ENCODE measurements around the gene PPA1. TPM values are rescaled to one million over a fixed set of nuclear protein-coding genes. Genes with fewer than 3 reads are reported as not detected.

Gene PPA1
- polyA plus RNA-seq, 1 donor (not counting 4 experiments of a cell fraction or from before 2014, with no cell fraction given): 324 TPM

DNA sequence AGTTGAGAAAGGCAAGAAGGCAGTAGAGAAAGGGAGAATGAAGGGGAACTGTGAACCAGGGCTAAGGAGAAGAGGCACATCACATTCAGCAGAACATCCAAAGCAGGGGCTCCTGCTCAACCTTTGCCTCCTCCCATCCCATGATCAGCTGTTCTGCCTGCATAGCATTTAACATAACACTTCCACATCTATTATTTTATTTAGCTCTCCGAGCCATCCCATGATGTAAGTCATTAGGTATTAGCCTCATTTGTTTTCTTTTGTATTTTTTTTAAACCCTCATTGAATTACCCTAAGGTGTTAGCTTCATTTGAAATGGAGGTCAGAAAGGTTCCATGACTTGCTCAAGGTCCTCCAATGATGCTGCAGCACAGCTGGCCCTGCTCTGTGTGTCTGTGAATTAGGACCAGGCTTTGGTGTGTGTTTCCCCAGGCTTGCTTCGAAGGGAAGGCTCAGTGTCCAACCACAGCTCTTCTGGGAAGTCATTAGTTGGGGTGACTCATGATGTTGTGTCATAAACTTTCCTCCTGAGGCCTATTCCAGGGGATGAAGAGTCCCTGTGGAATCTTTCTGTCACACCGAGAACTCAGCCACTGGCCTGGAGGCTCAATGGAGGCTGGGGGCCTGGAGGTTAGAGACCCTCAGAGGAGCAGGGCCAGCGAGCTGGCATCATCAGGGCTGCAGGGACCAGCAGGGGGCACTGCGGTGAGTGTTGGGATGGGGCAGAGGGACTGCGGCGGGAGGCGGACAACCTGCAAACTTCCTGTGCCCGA, 34.1 kb upstream of the PPA1 start:
- no peak overlapping the region for H3K4me3 ChIP-seq (ENCODE audit: control insufficient read depth in 2 of 3, extremely low read depth in 1 of 3, insufficient read depth in 2 of 3, low read depth in 1 of 3, low read length in 3 of 3)
- H3K27ac ChIP-seq (ENCODE audit: control insufficient read depth, insufficient read depth, low read length): peak overlapping the region; percentile 27
- TF ChIP-seq EZH2 (IDR thresholded peaks at IDR 0.05; ENCODE audit: low read length): no peak
- TF ChIP-seq, protein P1, sequence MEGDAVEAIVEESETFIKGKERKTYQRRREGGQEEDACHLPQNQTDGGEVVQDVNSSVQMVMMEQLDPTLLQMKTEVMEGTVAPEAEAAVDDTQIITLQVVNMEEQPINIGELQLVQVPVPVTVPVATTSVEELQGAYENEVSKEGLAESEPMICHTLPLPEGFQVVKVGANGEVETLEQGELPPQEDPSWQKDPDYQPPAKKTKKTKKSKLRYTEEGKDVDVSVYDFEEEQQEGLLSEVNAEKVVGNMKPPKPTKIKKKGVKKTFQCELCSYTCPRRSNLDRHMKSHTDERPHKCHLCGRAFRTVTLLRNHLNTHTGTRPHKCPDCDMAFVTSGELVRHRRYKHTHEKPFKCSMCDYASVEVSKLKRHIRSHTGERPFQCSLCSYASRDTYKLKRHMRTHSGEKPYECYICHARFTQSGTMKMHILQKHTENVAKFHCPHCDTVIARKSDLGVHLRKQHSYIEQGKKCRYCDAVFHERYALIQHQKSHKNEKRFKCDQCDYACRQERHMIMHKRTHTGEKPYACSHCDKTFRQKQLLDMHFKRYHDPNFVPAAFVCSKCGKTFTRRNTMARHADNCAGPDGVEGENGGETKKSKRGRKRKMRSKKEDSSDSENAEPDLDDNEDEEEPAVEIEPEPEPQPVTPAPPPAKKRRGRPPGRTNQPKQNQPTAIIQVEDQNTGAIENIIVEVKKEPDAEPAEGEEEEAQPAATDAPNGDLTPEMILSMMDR (optimal IDR thresholded peaks at IDR 0.05 in 1 of 3, IDR thresholded peaks at IDR 0.05 in 1 of 3, conservative IDR thresholded peaks at IDR 0.05 in 1 of 3; ENCODE audit: extremely low read depth in 1 of 3, insufficient read depth in 2 of 3, low read length in 3 of 3): peak in 1 of 3 experiments; percentile 6
- no peak overlapping the region for H3K9ac ChIP-seq (ENCODE audit: control insufficient read depth, extremely low read depth, insufficient read depth, low read length)
- peaks cover 2% of the 10 kb centered on the region for H3K9me1 ChIP-seq (ENCODE audit: control insufficient read depth, extremely low read depth, insufficient read depth, low read length)
- H3K4me2 ChIP-seq (ENCODE audit: control insufficient read depth, extremely low read depth, insufficient read depth, low read depth, low read length): peak overlapping the region; percentile 57
- H2AFZ ChIP-seq (ENCODE audit: control insufficient read depth, low read length): peak overlapping the region; percentile 26
- H3K27me3 ChIP-seq (ENCODE audit: control insufficient read depth, extremely low read depth, insufficient read depth, low read length): no peaks in the 10 kb centered on the region
- peaks cover 22% of the 10 kb centered on the region for H3K4me1 ChIP-seq (ENCODE audit: control insufficient read depth, extremely low read depth, insufficient read depth, low read length)
- no peaks in the 10 kb centered on the region for H4K20me1 ChIP-seq (ENCODE audit: control insufficient read depth, extremely low read depth, insufficient read depth, low read length)
- DNase-seq (ENCODE audit: low read depth, low spot score) (peak; percentile 89), FAIRE-seq (peak; percentile 93)
- H3K79me2 ChIP-seq (ENCODE audit: control insufficient read depth, insufficient read depth, low read length): no peaks in the 10 kb centered on the region
- dilution Hi-C loops (cut with MboI; ENCODE audit: extremely low pct_ligation_motif_present, low sequenced_read_pairs): no loop called here
- no peaks in the 10 kb centered on the region for H3K36me3 ChIP-seq (ENCODE audit: control insufficient read depth in 2 of 2, extremely low read depth in 1 of 2, insufficient read depth in 2 of 2, low read length in 2 of 2)
- H3K9me3 ChIP-seq (ENCODE audit: control insufficient read depth, low read depth, low read length): no peaks in the 10 kb centered on the region

DNA sequence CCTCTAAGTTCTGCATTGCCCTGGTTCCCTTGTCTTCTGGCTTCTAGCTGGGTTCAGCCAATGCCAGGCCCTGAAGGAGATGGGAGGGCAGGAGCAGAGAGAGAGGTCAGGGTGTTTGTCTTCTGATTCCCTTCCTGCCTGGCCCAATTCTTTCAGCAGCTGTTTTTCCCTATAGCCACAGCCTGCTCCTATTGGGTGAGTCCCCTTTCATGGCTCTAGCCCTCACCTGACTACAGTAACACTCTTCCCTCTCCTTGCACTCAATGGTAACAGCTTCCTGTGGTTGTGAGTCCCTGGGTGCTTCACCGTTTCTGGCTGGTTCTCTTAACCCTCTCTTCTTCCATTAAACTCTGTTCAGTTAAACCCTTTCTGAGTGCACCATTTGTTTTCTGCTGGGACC, 33.5 kb upstream of the PPA1 start:
- Histone ChIP-seq H3K36me3 (ENCODE audit: control insufficient read depth in 2 of 2, extremely low read depth in 1 of 2, insufficient read depth in 2 of 2, low read length in 2 of 2) (no peaks in the 10 kb centered on the region), H3K27me3 (ENCODE audit: control insufficient read depth, extremely low read depth, insufficient read depth, low read length) (no peaks in the 10 kb centered on the region), H3K4me2 (ENCODE audit: control insufficient read depth, extremely low read depth, insufficient read depth, low read depth, low read length) (peak overlapping the region; percentile 57), H3K27ac (ENCODE audit: control insufficient read depth, insufficient read depth, low read length) (peak overlapping the region; percentile 27), H3K9ac (ENCODE audit: control insufficient read depth, extremely low read depth, insufficient read depth, low read length) (no peak overlapping the region), H4K20me1 (ENCODE audit: control insufficient read depth, extremely low read depth, insufficient read depth, low read length) (no peaks in the 10 kb centered on the region), H3K4me3 (ENCODE audit: control insufficient read depth in 2 of 3, extremely low read depth in 1 of 3, insufficient read depth in 2 of 3, low read depth in 1 of 3, low read length in 3 of 3) (no peak overlapping the region), H3K9me1 (ENCODE audit: control insufficient read depth, extremely low read depth, insufficient read depth, low read length) (peaks cover 2% of the 10 kb centered on the region), H3K9me3 (ENCODE audit: control insufficient read depth, low read depth, low read length) (no peaks in the 10 kb centered on the region), H2AFZ (ENCODE audit: control insufficient read depth, low read length) (peak overlapping the region; percentile 52), H3K4me1 (ENCODE audit: control insufficient read depth, extremely low read depth, insufficient read depth, low read length) (peaks cover 22% of the 10 kb centered on the region), H3K79me2 (ENCODE audit: control insufficient read depth, insufficient read depth, low read length) (no peaks in the 10 kb centered on the region)
- no peak for TF ChIP-seq EZH2 (IDR thresholded peaks at IDR 0.05; ENCODE audit: low read length)
- TF ChIP-seq, protein P1 (optimal IDR thresholded peaks at IDR 0.05 in 1 of 3, IDR thresholded peaks at IDR 0.05 in 1 of 3, conservative IDR thresholded peaks at IDR 0.05 in 1 of 3; ENCODE audit: extremely low read depth in 1 of 3, insufficient read depth in 2 of 3, low read length in 3 of 3): no peak
- dilution Hi-C loops (cut with MboI; ENCODE audit: extremely low pct_ligation_motif_present, low sequenced_read_pairs): no loop called here
- DNase-seq (ENCODE audit: low read depth, low spot score): no peak
- FAIRE-seq: peak; percentile 26

Data from keratinocyte (primary cell).